GM21390 (cell line): ENCODE measurements around the gene FAM168A.

Experiments
- ATAC-seq: cut with Tn5 transposase; IDR thresholded peaks from one replicate; pipeline ENCODE4 v1.9.1; 2021; ENCODE audit not compliant: unreplicated experiment

FAM168A gene, protein sequence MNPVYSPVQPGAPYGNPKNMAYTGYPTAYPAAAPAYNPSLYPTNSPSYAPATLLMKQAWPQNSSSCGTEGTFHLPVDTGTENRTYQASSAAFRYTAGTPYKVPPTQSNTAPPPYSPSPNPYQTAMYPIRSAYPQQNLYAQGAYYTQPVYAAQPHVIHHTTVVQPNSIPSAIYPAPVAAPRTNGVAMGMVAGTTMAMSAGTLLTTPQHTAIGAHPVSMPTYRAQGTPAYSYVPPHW

DNA sequence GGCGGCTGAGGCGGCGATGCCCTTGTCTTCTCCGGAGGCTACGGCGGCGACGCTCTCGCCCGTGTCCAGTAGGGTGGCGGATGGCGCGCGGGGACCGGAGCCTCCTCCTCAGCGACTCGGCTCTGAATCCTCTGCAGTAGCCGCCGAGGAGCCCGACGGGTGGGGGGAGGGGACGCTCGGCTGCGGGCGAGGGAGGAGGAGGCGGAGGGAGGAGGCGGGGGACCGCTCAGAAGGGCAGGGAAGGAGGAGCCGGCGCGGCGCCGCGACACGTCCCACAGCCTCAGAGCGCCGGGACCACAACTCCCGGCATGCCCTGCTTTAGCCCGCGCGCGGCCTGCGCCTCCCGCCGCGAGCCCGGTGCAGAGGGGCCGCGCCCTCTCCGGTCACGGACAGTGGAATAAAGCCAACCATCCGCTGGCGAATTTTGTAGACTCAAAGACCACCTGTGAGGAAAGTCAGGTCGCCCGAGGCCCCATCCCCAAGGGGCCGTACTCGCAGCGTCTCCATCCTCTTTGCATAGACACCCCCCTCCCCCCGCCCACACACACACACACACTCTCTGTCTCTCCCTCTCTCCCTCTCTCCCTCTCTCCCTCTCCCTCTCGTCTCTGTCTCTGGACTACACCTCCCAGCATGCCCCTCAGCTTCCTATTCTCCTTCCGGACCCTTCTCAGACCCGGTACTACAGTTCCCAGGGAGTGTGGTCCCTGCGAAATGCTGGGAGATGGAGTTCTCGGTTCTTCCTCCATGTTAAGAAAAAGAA, at the start of gene FAM168A:
Gene FAM168A (minus strand): TSS at position 157 of the 763 bp plus-strand sequence. CDS start 129,638 bp downstream, outside the sequence.
- peak; percentile 93 for ATAC-seq

DNA sequence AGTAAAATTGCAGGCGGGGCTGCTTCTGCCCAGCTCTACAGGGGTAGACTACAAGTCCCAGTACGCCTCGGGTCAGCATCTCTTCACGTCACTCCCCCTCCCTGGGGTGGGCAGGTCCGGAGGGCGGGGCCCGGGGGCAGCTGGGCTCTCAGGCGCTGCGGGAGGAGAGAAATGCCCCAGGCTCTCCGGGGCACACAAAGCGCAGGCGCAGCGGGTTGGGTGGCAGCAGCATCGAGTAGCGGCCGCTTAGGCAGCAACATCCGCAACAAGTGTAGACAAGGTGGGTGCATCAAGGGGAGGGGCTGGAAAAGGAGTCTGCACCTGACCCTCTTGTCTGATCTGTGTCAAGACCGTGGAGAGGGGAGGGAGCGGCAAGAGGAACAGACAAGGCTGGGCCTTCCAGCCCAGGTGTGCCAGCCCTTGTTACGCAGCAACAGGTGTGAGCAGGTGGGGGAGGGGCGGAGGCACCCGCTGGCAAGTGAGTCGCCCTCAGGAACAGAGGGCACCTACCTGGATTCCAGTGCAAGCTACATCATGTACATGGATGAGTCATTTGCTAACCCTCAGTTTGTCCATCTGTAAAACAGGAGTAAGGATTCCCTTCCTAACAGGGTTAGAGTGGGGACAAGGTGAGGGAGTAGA, 49.7 kb upstream of the FAM168A start:
- ATAC-seq = peak; percentile 87

DNA sequence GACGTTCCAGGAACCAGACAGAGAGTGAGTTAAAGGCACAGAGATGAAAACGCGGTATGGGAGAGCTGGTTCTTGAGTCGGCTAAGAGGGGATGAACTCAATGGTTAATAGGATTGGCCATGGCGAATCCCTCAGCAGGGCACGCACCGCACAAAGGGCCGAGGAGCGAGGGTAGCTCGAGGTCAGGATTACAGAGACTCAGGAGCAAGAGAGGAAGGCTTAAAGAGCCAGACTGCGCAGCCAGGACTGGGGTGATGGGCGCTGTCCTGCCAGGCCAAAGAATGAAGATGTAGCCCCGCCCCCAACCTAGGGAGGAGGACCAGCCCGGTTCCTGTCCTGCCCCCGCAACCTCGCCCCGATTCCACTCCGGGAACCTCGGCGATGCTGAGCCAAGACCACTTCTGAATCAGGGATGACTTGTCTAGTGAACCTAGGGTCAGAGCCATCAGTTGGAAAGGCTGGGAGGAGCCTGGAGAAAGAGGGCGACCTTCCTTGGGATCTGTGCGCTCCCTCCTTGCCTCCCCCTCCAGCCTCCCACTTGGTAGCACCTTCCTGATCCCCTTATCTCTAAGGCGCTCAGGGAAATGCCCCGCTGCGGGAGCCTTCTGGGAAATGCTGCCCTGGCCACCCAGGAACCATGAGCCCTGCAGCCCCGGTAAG, 48.2 kb upstream of the FAM168A start, which contains the start of gene PLEKHB1:
Gene PLEKHB1 (plus strand): TSS at position 610 of the 660 bp plus-strand sequence. CDS start 28 bp downstream, at position 638.
- no peak for ATAC-seq

DNA sequence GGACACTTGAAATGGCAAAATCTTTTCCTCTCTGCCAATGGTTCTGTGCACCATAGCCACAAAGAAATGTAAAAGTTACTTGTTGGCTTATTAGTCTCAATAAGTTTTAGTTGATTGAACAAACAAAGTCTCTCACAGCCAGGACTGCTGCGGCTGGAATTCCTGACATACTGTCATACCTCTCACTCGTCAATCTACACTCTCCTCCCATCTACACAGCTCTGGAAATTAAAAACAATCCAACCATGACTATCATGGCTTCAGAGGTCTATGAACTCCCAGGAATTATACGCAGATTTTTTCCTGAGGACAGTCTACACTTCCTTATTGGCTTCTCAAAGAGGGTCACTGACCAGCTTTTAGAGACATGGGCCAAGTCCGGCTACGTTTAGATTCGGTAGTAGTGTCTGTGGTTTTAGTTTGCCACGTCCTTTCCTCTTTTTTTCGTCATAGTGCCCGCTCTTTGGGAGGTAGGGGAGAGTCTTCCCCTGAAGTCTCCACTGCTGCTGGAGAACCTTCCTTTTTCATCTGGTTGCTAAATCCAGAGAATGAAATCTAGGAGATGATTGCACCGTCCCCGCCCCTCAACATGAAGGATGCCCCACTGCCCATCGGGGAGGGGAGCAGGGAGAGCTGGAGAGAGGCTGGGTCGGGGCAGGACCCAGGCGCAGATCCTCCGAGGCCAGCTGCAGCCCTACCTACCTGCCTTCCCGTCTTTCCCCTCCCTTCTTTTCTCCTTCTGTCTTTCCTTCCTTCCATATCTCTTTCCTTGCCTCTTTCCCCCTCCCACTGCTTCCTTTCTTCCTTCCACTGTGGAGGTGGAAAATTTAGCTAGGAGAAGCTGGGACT, 47.4 kb upstream of the FAM168A start:
- no peak for ATAC-seq

DNA sequence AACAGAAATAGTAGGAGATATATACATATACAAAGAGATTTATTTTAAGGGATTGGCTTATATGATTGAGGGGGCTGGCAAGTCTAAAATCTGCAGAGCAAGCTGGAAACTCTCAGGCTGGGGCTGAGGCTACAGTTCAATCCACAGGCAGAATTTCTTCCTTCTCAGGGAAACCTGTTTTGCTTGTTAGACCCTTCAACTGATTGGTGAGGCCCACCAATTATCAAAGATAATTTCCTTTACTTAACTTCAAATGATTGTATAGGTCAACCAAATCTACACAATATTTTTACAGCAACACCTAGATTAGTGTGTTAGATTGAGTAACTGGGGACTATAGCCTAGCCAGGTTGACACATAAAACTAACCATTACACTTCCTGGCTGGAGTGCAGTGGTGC, 43.8 kb upstream of the FAM168A start:
- ATAC-seq = no peak

DNA sequence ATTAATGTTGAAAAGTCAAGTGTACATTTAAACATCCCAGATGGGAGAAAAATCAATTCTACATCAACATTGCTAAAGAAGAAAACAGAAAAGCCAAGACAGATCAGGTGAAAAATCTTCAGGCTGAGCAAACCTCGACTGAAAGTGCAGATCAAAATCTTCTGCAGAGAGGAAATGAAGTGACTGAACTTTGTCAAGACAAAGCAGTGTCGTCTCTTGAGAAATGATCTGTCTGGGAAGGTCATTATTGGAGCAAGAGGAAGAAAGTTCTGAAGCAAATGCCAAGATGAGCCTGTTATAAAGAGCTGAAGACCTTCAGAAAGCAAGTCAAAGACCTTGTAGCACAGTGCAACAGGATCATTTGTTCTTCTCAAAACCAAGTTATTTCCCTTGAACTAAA, 42.7 kb upstream of the FAM168A start:
- no peak for ATAC-seq

DNA sequence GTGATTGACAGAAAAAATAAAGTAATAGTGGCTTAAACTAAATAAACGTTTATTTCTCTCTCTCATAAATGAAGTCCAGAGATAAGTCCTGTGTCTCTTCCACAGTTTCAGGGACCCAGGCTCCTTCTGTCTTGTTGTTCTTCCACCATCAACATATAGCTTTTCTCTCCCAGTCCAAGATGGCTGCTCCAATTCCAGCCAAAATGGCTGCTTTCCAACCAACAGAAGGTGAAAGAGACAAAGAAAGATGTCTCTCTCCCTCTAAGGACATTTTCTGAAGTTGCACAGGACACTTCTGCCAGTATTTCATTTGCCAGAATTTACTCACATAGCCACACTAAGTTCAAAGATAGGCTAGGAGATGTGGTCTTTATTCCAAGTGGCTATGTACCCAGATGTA, 39.1 kb upstream of the FAM168A start:
- ATAC-seq = no peak

DNA sequence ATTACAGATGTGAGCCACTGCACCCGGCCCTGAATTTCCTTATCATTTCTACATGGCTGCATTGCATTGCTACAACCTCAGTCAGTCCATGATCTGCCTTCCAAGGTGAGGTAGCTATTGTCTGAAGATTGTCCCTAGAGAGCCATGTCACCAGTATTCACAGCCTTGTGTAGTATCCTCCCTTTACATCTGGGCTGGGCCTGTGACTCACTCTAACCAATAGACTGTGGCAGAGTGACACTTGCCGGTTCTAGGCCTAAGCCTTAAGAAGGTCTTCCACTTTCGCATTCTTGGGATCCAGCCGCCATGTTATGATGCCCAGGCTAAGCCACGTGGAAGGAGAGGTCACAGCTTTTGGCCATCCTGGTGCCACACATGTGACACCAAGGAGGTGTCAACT, 38.3 kb upstream of the FAM168A start:
- ATAC-seq = no peak

DNA sequence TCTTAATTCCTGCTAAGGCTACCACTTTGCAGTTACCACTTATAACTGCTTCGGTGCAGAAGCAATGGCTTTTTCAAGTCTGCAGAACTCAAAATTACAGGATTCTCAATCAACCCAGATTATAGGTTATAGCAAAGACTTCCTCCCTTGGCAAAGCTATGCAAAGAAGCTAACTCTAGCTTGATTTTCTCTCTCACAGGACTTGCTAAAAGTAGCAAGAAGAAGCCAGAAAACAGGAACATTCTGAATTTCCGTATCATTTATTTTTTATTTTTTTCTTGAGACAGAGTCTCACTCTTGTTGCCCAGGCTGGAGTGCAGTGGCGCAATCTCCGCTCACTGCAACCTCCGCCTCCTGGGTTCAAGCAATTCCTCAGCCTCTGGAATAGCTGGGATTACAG, 37.8 kb upstream of the FAM168A start:
- no peak for ATAC-seq

DNA sequence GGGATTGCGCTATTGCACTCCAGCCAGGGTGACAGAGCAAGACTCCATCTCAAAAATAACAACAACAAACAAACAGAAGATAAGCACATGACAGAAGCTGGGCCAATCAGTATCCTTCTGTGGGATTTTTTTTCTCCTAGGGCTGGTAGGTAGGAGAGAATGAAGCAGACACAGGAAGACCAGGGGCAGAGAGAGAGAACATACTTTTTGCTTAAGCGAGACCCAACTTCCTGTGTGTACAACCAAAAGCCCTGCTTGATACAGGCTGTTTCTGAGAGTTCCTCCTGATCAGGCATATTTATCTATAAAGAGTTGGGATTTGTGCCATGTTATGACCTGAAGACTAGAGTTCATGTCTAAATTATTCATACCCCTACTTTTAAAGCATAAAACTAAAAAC, 36.1 kb upstream of the FAM168A start:
- ATAC-seq = no peak

DNA sequence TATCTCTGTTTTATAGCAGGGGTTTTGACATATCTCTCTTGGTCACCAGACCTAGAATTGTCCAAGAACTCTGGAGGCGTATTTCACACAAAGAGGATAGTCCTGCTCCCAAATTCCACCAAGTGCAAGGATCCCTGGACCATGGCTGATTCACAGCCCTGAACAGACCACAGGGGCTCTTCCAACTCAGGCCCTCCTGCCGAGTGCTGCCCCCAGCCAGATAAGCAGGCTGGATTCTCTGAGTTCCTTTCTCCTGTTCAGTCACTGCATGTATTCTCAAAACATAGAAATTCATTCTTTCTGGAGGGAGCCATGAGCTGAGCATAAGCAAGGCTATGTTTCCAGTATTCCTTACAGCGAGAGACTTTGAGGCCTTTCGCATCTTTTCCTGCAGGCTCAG, 35.1 kb upstream of the FAM168A start:
- ATAC-seq = no peak

DNA sequence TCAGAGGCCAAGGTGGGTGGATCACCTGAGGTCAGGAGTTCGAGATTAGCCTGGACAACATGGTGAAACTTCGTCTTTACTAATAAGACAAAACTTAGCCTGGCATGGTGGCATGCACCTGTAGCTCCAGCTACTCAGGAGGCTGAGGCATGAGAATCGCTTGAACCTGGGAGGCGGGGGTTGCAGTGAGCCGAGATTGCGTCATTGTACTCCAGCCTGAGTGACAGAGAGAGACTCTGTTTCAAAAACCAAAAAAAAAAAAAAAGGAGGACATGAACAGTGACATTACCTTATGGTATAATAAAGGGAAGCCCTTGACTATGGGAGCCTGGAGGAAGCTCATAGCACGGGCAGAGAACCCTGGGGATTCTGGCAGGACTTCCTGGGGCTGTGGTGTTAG, 32.0 kb upstream of the FAM168A start:
- no peak for ATAC-seq

DNA sequence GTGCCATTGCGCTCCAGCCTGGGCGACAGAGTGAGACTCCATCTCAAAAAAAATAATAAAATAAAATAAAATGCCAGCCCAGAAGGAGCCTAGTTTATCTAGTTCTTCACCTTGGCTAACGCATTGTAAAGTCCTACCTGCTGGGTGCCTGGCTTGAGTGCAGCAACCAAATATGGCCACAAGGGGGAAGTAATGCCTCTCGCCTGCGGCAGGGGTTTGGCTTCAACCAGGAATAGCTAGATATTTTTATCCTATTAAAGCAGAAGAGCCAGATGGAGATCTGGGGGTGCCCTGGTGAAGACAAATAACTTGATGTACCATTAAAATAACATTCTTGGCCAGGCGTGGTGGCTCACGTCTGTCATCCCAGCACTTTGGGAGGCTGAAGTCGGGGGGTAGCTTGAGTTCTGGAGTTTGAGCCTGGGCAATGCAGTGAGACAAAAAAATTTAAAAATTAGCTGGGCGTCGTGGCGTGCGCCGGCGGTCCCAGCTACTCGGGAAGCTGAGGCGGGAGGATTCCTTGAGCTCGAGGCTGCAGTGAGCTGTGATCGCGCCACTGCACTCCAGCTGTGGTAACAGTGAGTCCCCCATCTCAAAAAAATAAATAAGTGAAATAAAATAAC, 27.9 kb upstream of the FAM168A start:
- ATAC-seq = no peak

DNA sequence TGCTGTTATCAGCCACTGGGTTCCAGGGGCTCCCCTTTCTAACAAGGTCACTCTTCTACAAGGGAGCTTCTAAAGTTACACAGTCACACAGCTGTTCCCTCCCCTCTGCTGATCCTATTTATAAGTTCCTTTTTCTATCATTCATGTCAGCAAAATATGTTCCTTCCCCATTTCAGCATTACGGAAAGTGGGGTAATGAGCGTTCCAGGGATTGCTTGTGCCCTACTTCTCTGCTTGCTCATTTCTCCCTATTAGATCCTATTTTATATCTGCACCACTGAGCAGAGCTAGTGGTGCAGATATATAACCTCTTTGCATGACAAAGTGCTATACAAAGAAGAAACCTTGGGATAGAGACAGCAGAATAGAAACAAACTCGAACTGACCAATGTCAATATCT, 25.8 kb upstream of the FAM168A start:
- no peak for ATAC-seq

DNA sequence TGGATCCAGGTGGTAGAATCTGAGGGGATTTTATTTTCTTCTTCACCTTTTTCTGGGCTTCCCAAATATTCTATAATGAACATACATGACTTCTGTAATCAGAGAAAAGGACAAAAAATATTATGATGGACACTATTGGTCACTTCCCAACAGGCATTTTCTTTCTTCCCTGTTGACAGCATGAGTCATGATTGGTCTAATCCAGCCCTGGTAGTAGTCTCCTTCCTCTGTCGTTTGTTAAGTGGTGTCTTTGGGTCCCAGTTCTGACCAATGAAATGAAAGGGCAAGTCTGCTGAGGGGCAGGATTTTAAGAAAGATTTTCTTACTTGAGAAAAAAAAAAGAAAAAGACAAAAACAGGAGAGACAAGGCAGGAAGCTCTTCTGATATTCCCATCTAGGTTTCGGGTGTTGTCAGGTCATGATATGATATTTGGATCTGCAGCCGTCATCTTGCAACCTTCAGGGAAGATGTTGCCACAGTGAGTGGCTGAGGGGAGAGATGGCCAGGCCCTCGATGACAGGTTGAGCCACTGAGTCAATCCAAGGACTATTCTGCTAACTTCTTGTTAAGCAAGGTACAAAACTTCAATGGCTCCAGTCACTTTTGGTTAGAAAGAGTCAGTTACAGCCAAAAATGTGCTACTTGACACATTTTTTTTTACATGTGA, 25.1 kb upstream of the FAM168A start:
- no peak for ATAC-seq

DNA sequence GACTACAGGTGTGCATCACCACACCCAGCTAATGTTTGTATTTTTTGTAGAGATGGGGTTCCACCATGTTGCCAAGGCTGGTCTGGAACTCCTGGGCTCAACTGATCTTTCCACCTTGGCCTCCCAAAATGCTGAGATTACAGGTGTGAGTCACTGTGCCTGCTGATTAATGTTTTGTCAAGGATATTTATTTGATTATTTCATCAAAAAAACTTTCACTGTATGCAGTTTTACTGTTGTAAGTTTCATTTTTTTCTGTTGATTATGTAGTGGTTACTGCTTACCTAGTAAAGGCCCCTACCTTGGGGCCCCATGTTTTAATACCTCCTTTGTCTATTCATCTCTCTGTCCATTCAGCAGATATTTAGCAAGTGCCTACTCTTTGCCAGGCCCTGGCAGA, 16.7 kb upstream of the FAM168A start:
- no peak for ATAC-seq

DNA sequence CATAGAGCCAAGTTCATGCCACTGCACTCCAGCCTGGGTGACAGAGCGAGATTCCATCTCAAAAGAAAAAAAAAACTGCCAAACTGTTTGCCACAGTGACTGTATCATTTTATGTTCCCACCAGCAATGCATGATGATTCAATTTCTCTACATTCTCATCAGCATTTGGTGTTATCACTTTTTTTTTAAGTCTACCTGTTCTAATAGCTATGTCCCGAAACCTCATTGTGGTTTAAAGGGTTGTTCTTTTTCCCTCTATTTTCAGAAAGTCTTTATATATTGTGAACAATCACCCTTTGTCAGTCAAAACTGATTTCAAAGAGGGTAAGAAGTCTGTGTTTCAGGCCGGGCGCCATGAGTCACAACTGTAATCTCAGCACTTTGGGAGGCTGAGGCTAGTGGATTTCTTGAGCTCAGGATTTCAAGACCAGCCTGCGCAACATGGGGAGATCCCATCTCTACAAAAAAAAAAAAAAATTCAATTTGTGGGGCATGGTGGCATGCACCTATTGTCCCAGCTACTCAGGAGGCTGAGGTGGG, 14.8 kb upstream of the FAM168A start:
- no peak for ATAC-seq

DNA sequence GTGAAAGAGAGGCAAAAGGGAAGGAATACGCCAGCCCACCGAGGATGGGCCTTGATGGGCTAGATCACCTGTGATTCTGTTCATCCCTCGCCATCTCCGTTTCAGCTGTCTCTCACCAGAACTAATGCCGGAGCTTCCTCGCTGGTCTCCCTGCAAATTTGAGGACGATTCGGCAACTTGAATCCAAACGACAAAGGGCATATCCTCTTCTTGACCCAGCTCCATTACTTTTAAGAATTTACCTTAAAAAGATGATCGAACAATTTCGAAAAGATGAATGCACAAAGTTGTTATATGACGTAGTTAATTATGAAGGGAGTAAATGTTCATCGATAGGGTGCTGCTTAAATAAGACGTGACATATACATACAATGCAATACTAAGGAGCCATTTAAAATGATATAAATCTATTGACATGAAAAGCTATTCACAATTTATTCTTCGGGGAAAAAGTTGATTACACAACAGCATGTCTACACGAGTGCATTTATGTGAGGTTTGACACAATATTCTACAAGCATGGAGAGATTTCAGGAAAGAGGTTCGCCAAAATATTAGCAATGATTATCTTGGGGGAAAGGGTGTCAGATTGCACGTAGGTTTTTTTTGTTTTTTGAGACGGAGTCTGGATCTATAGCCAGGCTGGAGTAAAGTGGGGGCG, 937 bp upstream of the FAM168A start:
- ATAC-seq = no peak
